Heart left ventricle (tissue), 13 donors: ENCODE data around the gene TMEM139.

Experiments
- POLR2A ChIP-seq, 2 donors: fragments of 450-650 bp; IDR thresholded peaks; one replicate each; pipeline ENCODE4 v1.6.1; 2017; ENCODE audit warnings: antibody characterized with exemption in 2 of 2, mild to moderate bottlenecking in 2 of 2, moderate library complexity in 2 of 2
- TF ChIP-seq, protein P1 (sequence below), 12 donors: fragments of 200-600 bp; sonication (generic) in 4 of 12; IDR thresholded peaks; one replicate each; pipeline versions ENCODE4 v1.5.0 to v1.8.0; 2018 to 2022; ENCODE audit warnings: antibody characterized with exemption in 12 of 12, mild to moderate bottlenecking in 5 of 12
- donor health status: ischemic (EF 13 %, LVEDD 7.1; RV severe dilation, severe dysfunction).
- donor health status: DM: no; HTN: yes; CAD: no.
- donor health status: DM: no; HTN: no; CAD: no.
- donor health status: ischemic (EF 25% LVEDD 6.9; RV normal size, moderate dysfunction).
- donor health status: ischemic (EF 25% LVEDD 5.7; RV mildly dilated, moderate dysfunction).
- donor health status: ischemic (EF 35%, LVEDD 5.7; RV mildly dilated, moderate dysfunction).
- donor health status: nonischemic (EF 11% LVEDD 7.7; RV severe dilation, severe dysfunction).
- donor health status: DM: yes; HTN: yes; CAD: no.
- donor health status: PGD.
- donor health status: ischemic (EF 29% LVEDD 5.4; RV normal size, mild dysfunction).
- donor health status: nonischemic (EF 23%, LVEDD 6.1; RV moderate dilation, normal function).

DNA sequence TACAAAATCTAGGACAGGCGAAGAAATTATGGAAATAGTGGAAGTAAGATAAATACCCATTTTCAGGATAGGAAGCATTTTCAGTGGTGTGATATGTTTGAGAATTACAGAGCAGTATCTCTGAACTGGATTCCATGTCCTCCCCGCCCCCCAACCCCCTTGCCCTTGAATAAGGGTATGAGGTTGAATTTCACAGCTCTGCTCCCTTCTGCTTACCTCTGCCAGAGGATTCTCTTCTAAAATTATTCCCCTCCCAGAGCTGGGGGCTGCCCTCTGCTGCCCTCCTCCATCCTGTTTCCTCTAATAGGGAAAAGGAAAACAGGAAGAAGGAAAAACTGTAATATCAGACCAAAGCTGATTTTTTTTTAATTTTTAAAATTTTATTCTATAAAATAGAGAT, 23.9 kb downstream of the TMEM139 start:
- TF ChIP-seq, protein P1, sequence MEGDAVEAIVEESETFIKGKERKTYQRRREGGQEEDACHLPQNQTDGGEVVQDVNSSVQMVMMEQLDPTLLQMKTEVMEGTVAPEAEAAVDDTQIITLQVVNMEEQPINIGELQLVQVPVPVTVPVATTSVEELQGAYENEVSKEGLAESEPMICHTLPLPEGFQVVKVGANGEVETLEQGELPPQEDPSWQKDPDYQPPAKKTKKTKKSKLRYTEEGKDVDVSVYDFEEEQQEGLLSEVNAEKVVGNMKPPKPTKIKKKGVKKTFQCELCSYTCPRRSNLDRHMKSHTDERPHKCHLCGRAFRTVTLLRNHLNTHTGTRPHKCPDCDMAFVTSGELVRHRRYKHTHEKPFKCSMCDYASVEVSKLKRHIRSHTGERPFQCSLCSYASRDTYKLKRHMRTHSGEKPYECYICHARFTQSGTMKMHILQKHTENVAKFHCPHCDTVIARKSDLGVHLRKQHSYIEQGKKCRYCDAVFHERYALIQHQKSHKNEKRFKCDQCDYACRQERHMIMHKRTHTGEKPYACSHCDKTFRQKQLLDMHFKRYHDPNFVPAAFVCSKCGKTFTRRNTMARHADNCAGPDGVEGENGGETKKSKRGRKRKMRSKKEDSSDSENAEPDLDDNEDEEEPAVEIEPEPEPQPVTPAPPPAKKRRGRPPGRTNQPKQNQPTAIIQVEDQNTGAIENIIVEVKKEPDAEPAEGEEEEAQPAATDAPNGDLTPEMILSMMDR (IDR thresholded peaks at IDR 0.05), result no peak
- no peak for TF ChIP-seq POLR2A (IDR thresholded peaks at IDR 0.05)
